ENCODE measurements around the gene SNX32. TPM values are rescaled to one million over a fixed set of nuclear protein-coding genes. Genes with fewer than 3 reads are reported as not detected.

Gene SNX32
- total and polyA plus RNA-seq, 9 of the 15 experiments (the other 6 are each of a cell fraction or from before 2014, with no cell fraction given) = 0.03 TPM; not detected in 7

DNA sequence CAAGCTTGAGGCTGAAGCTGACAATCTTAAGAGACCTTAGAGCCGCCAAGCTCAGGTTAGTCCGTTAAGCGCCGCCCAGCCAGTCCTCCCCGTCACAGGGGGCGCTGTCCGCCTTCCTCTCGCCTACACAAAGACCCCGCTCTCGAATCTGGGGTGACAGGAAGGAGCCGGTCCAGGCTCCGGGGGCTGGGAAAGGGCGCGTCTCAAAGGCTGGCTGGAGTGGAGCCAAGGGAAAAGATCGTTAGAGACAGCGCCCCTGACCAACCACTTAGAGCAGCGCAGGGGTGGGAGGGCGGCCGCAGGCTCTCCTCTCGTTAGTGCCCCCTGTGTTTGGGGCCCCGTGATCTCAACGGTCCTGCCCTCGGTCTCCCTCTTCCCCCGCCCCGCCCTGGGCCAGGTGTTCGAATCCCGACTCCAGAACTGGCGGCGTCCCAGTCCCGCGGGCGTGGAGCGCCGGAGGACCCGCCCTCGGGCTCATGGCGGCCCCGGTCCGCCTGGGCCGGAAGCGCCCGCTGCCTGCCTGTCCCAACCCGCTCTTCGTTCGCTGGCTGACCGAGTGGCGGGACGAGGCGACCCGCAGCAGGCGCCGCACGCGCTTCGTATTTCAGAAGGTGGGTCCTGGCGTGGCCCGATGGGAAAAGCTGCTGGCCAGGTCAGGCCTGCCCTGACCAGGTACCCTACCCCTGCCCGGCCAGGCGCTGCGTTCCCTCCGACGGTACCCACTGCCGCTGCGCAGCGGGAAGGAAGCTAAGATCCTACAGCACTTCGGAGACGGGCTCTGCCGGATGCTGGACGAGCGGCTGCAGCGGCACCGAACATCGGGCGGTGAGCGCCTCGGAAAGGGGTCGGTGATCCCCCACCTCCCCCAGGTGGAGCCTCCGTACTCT, 26.8 kb downstream of the SNX32 start, which contains the start of gene MUS81 (continued):
- TF ChIP-seq, protein P1, sequence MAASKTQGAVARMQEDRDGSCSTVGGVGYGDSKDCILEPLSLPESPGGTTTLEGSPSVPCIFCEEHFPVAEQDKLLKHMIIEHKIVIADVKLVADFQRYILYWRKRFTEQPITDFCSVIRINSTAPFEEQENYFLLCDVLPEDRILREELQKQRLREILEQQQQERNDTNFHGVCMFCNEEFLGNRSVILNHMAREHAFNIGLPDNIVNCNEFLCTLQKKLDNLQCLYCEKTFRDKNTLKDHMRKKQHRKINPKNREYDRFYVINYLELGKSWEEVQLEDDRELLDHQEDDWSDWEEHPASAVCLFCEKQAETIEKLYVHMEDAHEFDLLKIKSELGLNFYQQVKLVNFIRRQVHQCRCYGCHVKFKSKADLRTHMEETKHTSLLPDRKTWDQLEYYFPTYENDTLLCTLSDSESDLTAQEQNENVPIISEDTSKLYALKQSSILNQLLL (CRISPR knock-in tag; IDR thresholded peaks at IDR 0.05; ENCODE audit: borderline replicate concordance) = no peak
- TF ChIP-seq ZNF668 (CRISPR knock-in tag; IDR thresholded peaks at IDR 0.05) (no peak), CHD4 (IDR thresholded peaks at IDR 0.05; ENCODE audit: insufficient read depth, insufficient replicate concordance, low read depth, low read length, poor library complexity, severe bottlenecking) (no peak), YY1 (IDR thresholded peaks at IDR 0.05; ENCODE audit: borderline replicate concordance in 1 of 3, control insufficient read depth in 1 of 3, extremely low read depth in 1 of 3, insufficient read depth in 3 of 3, insufficient read length in 1 of 3, insufficient replicate concordance in 2 of 3, low read depth in 1 of 3, low read length in 2 of 3) (peak; percentile 35 to 93 (median 80)), CREB3L1 (IDR thresholded peaks at IDR 0.05; ENCODE audit: borderline replicate concordance, low read depth) (0 out of 2 replicates have a peak, but pooled peaks have one; percentile 23), PRDM10 (IDR thresholded peaks at IDR 0.05; ENCODE audit: partially characterized antibody) (peak; percentile 56), ERF (CRISPR knock-in tag; IDR thresholded peaks at IDR 0.05) (no peak)
- TF ChIP-seq, protein P2, sequence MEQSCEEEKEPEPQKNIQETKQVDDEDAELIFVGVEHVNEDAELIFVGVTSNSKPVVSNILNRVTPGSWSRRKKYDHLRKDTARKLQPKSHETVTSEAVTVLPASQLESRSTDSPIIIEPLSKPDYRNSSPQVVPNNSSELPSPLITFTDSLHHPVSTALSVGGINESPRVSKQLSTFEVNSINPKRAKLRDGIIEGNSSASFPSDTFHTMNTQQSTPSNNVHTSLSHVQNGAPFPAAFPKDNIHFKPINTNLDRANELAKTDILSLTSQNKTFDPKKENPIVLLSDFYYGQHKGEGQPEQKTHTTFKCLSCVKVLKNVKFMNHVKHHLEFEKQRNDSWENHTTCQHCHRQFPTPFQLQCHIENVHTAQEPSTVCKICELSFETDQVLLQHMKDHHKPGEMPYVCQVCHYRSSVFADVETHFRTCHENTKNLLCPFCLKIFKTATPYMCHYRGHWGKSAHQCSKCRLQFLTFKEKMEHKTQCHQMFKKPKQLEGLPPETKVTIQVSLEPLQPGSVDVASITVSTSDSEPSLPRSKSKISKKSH (CRISPR knock-in tag; IDR thresholded peaks at IDR 0.05) = no peak
- TF ChIP-seq, protein P3, sequence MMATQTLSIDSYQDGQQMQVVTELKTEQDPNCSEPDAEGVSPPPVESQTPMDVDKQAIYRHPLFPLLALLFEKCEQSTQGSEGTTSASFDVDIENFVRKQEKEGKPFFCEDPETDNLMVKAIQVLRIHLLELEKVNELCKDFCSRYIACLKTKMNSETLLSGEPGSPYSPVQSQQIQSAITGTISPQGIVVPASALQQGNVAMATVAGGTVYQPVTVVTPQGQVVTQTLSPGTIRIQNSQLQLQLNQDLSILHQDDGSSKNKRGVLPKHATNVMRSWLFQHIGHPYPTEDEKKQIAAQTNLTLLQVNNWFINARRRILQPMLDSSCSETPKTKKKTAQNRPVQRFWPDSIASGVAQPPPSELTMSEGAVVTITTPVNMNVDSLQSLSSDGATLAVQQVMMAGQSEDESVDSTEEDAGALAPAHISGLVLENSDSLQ (IDR thresholded peaks at IDR 0.05) = peak; percentile 96
- TF ChIP-seq, protein P4, sequence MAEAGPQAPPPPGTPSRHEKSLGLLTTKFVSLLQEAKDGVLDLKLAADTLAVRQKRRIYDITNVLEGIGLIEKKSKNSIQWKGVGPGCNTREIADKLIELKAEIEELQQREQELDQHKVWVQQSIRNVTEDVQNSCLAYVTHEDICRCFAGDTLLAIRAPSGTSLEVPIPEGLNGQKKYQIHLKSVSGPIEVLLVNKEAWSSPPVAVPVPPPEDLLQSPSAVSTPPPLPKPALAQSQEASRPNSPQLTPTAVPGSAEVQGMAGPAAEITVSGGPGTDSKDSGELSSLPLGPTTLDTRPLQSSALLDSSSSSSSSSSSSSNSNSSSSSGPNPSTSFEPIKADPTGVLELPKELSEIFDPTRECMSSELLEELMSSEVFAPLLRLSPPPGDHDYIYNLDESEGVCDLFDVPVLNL (CRISPR knock-in tag; IDR thresholded peaks at IDR 0.05; ENCODE audit: low read depth) = no peak
- TF ChIP-seq, protein P5, sequence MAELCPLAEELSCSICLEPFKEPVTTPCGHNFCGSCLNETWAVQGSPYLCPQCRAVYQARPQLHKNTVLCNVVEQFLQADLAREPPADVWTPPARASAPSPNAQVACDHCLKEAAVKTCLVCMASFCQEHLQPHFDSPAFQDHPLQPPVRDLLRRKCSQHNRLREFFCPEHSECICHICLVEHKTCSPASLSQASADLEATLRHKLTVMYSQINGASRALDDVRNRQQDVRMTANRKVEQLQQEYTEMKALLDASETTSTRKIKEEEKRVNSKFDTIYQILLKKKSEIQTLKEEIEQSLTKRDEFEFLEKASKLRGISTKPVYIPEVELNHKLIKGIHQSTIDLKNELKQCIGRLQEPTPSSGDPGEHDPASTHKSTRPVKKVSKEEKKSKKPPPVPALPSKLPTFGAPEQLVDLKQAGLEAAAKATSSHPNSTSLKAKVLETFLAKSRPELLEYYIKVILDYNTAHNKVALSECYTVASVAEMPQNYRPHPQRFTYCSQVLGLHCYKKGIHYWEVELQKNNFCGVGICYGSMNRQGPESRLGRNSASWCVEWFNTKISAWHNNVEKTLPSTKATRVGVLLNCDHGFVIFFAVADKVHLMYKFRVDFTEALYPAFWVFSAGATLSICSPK (IDR thresholded peaks at IDR 0.05; ENCODE audit: borderline replicate concordance) = no peak
